ENCODE data around the gene CIZ1. TPM values are rescaled to one million over a fixed set of nuclear protein-coding genes. Genes with fewer than 3 reads are reported as not detected.
A peak's percentile ranks its signal among the peaks of the same experiment; 100 is the strongest.

CIZ1 gene
- total RNA-seq, 1 donor from 2014 or later: 33.4 TPM

DNA sequence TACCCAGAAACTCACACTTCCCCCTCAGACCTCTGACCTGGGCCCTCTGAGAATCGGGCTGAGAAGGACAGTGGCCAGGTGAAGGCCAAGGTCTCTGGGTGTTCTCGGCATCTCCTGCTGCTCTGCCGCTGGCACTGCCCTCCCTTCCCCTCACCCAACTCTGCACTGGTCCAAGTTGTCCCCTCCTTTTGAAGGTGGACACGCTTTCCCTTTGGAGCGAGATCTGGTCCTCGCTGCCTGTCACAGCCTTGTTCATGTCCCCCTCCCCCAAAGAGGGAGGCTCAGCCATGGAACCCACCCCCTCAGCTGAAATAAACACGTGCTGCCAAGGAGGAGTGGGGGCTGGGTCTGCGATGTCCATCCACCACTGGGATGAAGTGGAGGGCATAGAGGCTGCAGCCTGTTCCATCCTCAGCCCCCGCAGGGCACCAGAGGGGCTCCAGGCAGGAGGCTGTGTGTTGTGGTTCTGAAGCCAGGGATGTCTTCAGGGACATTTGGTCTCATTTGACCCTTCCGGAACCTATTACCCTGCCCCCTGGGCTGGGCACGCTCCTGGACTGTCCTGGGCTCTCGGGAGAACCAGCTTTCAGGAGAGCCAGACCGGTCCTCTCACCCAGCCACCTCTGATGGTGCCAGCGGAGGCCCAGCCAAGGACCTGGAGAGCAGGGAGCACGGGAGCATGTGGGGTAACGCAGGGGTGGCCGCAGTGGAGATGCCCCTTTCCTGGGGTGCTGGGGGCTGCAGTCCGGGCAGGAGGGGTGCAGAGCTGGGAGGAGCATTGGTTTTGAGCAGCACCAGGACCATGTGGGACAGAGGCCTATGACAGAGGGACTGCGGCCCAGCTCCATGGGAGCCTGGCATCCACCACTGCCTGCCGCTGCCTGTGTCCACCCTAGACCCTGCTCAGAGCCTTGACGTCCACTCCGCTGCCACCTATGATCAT, 46.9 kb downstream of the CIZ1 start:
- H3K27me3 Mint-ChIP-seq (ENCODE audit: insufficient read depth, low read depth): peaks cover 12% of the 10 kb centered on the region
- TF ChIP-seq EZH2phosphoT487 (IDR thresholded peaks at IDR 0.05): no peak
- TF ChIP-seq EZH2 (IDR thresholded peaks at IDR 0.05): no peak
- no peak for TF ChIP-seq CTCF (IDR thresholded peaks at IDR 0.05)
- Histone ChIP-seq H3K4me1 (peaks cover 3% of the 10 kb centered on the region), H3K27ac (no peak overlapping the region), H3K79me2 (ENCODE audit: low read depth) (no peaks in the 10 kb centered on the region), H3F3A (ENCODE audit: low read depth) (no peaks in the 10 kb centered on the region), H3K9ac (no peak overlapping the region), H3K4me2 (no peak overlapping the region), H2AFZ (replicated peaks) (no peak overlapping the region), H4K20me1 (ENCODE audit: low read depth) (no peaks in the 10 kb centered on the region), H3K4me3 (no peak overlapping the region), H3K27me3 (no peaks in the 10 kb centered on the region), H3K36me3 (no peaks in the 10 kb centered on the region), H3K9me3 (ENCODE audit: low read depth) (no peaks in the 10 kb centered on the region)
- H3K4me1 Mint-ChIP-seq: peaks cover 25% of the 10 kb centered on the region
- H3K4me3 Mint-ChIP-seq: no peak overlapping the region
- H3K9me3 Mint-ChIP-seq: no peaks in the 10 kb centered on the region
- H3K27ac Mint-ChIP-seq: no peak overlapping the region
- no peak for DNase-seq (ENCODE audit: low spot score)
- no peaks in the 10 kb centered on the region for H3K36me3 Mint-ChIP-seq

DNA sequence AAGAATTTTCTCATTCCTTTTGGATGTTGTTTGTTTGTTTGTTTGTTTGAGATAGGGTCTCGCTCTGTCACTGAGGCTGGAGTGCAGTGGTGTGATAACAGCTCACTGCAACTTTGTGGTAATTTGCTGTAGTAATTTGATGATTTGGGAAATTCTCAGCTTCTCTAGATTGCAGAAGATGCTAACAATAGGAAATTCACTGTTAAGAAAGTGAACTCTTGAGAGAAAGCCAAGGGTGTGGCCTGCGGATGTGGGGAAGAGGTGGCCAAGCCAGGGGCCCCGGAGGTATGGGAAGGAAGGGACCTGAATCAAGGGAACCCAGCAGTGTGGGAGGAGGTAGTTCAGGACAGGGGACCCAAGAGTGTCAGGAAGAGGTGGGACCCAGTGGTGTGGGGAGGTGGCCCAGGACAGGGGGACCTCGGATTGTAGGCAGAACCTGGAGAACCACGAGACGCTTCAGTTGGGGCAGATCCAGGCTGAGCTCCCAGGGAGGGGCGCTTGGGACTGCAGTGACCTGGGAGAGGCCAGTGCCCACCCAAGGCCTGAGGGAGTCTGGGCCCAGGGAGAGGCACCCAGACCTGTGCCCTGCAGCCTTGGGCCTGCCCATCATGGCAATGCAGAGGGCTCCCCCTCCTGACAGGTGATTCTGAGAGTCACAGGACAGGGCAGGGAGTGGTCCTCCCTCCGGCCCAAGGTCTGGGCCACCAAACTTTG, 47.7 kb downstream of the CIZ1 start:
- Histone ChIP-seq H4K20me1 (ENCODE audit: low read depth) (no peaks in the 10 kb centered on the region), H3K4me1 (peaks cover 3% of the 10 kb centered on the region), H2AFZ (replicated peaks) (no peak overlapping the region), H3K27ac (no peak overlapping the region), H3F3A (ENCODE audit: low read depth) (no peaks in the 10 kb centered on the region), H3K9ac (no peak overlapping the region), H3K36me3 (no peaks in the 10 kb centered on the region), H3K4me3 (no peak overlapping the region), H3K9me3 (ENCODE audit: low read depth) (no peaks in the 10 kb centered on the region), H3K27me3 (no peaks in the 10 kb centered on the region), H3K79me2 (ENCODE audit: low read depth) (no peaks in the 10 kb centered on the region), H3K4me2 (no peak overlapping the region)
- TF ChIP-seq EZH2 (IDR thresholded peaks at IDR 0.05) (no peak), CTCF (IDR thresholded peaks at IDR 0.05) (no peak), EZH2phosphoT487 (IDR thresholded peaks at IDR 0.05) (no peak)
- H3K36me3 Mint-ChIP-seq: no peaks in the 10 kb centered on the region
- peak overlapping the region; percentile 13 for H3K4me3 Mint-ChIP-seq
- peaks cover 9% of the 10 kb centered on the region for H3K27me3 Mint-ChIP-seq (ENCODE audit: insufficient read depth, low read depth)
- H3K27ac Mint-ChIP-seq: peak overlapping the region; percentile 85
- DNase-seq (ENCODE audit: low spot score): no peak
- no peaks in the 10 kb centered on the region for H3K9me3 Mint-ChIP-seq
- peaks cover 20% of the 10 kb centered on the region for H3K4me1 Mint-ChIP-seq

DNA sequence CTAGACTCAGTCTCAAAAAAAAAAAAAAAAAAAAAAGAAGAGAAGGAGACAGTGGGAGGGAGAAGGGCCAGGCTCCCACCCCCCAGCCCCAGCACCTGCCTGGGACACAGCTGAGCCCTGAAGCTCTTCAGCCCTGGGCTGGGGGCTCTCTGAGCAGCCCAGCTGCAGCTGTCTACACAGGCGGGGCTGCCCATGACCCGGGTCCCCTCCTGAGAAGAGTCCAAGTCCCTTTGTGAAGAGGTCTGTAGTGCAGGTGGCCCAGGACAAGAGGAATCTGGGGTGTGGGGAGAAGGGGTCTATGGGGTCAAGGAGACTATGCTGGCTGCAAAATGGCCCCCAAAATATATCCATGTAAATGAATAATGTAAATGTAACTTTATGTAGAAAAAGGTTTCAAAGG, 48.8 kb downstream of the CIZ1 start:
- Histone ChIP-seq H2AFZ (replicated peaks) (no peak overlapping the region), H3K4me3 (no peak overlapping the region), H3K27ac (no peak overlapping the region), H3K79me2 (ENCODE audit: low read depth) (no peaks in the 10 kb centered on the region), H3F3A (ENCODE audit: low read depth) (no peaks in the 10 kb centered on the region), H3K4me2 (no peak overlapping the region), H3K9me3 (ENCODE audit: low read depth) (no peaks in the 10 kb centered on the region), H3K4me1 (peaks cover 3% of the 10 kb centered on the region), H4K20me1 (ENCODE audit: low read depth) (no peaks in the 10 kb centered on the region), H3K27me3 (no peaks in the 10 kb centered on the region), H3K9ac (no peak overlapping the region), H3K36me3 (no peaks in the 10 kb centered on the region)
- H3K27ac Mint-ChIP-seq: no peak overlapping the region
- H3K36me3 Mint-ChIP-seq: no peaks in the 10 kb centered on the region
- TF ChIP-seq CTCF (IDR thresholded peaks at IDR 0.05) (no peak), EZH2phosphoT487 (IDR thresholded peaks at IDR 0.05) (no peak), EZH2 (IDR thresholded peaks at IDR 0.05) (no peak)
- no peaks in the 10 kb centered on the region for H3K9me3 Mint-ChIP-seq
- peaks cover 25% of the 10 kb centered on the region for H3K4me1 Mint-ChIP-seq
- peaks cover 11% of the 10 kb centered on the region for H3K27me3 Mint-ChIP-seq (ENCODE audit: insufficient read depth, low read depth)
- no peak overlapping the region for H3K4me3 Mint-ChIP-seq
- no peak for DNase-seq (ENCODE audit: low spot score)

Measured in neural progenitor cell (in vitro differentiated cells).